Measurements from ENCODE around the gene NAA10.

DNA sequence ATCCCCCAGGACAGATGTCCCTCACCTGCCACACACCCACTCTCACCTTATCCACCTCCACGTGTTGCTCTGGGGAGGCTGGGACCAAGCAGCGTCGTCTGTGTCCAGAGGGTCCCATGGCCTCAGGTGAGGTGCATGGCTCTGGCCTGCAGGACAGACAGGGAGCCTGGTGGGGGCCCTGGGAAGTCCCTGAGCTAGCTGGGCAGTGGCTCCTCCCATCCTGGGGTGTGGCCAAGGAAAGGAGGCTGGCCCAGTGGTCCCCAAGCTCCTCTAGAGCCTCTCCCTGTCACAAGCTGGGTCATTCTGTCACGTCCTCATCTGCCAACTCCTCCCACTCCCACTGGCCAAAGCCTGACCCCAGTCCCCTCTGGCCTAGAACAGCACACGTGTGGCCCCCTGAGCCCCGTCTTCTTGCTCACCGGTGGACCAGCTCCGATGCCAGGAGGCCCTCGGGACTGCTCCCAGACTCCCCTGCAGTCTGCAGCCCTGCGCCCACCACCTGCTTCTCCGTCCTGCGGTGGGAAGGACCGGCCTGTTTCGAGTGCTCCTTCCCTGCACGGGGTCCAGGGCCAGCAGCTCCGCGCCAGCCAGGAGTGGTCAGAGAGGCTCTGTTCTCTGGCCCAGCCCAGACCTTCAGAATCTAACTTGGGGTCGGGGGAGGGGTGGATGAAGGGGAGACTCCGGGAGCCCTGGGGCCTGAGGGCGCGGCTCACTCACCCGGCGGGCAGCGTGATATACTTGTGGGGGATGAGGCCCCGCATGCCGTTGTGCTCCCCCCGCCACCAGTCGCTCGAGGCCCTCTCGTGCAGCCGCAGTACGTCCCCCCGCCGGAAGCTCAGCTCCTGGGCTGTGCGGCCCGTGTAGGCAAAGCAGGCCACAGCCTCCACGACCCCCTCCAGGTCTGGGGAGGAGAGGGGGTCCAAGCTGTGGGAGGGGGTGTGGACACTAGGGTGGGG lies 25.5 kb downstream of the NAA10 start:
- TF ChIP-seq POLR2AphosphoS5 (IDR thresholded peaks at IDR 0.05; ENCODE audit: low read depth, low read length) (no peak), POLR2A (IDR thresholded peaks at IDR 0.05; ENCODE audit: low read depth, low read length) (no peak), TAF1 (IDR thresholded peaks at IDR 0.05; ENCODE audit: borderline replicate concordance, low read depth, low read length) (no peak)

Measured in GM12892 (cell line).